ENCODE data around the gene STAMBPL1.

The STAMBPL1 gene

GRCh38 chr10:88903715-88904114 lies 23.7 kb downstream of the STAMBPL1 start:
- TF ChIP-seq, protein P1, sequence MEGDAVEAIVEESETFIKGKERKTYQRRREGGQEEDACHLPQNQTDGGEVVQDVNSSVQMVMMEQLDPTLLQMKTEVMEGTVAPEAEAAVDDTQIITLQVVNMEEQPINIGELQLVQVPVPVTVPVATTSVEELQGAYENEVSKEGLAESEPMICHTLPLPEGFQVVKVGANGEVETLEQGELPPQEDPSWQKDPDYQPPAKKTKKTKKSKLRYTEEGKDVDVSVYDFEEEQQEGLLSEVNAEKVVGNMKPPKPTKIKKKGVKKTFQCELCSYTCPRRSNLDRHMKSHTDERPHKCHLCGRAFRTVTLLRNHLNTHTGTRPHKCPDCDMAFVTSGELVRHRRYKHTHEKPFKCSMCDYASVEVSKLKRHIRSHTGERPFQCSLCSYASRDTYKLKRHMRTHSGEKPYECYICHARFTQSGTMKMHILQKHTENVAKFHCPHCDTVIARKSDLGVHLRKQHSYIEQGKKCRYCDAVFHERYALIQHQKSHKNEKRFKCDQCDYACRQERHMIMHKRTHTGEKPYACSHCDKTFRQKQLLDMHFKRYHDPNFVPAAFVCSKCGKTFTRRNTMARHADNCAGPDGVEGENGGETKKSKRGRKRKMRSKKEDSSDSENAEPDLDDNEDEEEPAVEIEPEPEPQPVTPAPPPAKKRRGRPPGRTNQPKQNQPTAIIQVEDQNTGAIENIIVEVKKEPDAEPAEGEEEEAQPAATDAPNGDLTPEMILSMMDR (IDR thresholded peaks at IDR 0.05; ENCODE audit: low read depth, low read length): no peak
- DNase-seq (ENCODE audit: low read depth, low spot score): no peak
- in situ Hi-C loops (cut with HindIII; ENCODE audit: low sequenced_read_pairs): no loop called here
- H3K4me3 ChIP-seq (ENCODE audit: low read depth, low read length): no peak overlapping the region

- no peak for DNase-seq (ENCODE audit: low read depth, low spot score)
- no peak overlapping the region for H3K4me3 ChIP-seq (ENCODE audit: low read depth, low read length)
- TF ChIP-seq, protein P1 (IDR thresholded peaks at IDR 0.05; ENCODE audit: low read depth, low read length): no peak
- in situ Hi-C loops (cut with HindIII; ENCODE audit: low sequenced_read_pairs): no loop called here
These were observed 26.9 kb downstream of the STAMBPL1 start for GRCh38 chr10:88906921-88907320.

DNA sequence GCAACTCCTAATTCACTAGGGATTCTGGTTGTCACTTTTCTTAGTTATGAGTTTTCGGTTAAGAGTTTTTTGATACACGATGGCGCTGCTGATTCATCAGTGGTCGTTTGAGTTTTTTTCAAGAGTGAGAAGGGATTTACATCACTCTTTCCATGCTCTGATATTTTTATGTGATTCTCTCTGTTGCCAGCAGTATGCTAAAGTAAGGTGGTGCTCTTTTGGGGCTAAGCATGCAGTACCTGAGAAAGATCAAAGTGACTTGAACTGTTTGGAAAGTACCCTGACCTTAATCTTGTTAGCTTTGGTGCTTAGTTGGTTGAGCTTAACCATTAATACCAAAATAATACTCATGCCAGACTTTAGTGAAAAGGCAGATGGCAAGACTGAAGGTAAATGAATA lies 28.1 kb downstream of the STAMBPL1 start:
- no peak for DNase-seq (ENCODE audit: low read depth, low spot score)
- H3K4me3 ChIP-seq (ENCODE audit: low read depth, low read length): no peak overlapping the region
- in situ Hi-C loops (cut with HindIII; ENCODE audit: low sequenced_read_pairs): no loop called here
- TF ChIP-seq, protein P1 (IDR thresholded peaks at IDR 0.05; ENCODE audit: low read depth, low read length): no peak

DNA sequence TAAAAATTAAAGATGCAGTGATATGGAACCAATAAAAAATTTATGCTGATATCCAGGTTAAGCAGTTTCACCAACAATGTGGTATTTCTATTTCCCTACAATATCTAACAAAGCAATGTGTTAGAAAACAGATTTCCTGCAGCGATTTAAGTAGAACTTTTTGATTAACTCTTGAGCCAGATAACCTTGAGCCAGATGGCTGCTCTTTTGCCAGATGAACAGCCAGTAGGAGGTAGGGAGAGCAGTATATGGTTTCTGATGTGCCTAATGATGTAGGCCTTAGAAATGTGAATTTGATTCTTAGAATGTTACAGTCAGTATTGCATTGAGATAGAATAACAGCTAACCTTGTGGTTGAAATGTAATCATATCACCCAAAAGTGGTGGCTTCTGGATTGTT lies 31.1 kb downstream of the STAMBPL1 start:
- no peak overlapping the region for H3K4me3 ChIP-seq (ENCODE audit: low read depth, low read length)
- DNase-seq (ENCODE audit: low read depth, low spot score): no peak
- in situ Hi-C loops (cut with HindIII; ENCODE audit: low sequenced_read_pairs): no loop called here
- TF ChIP-seq, protein P1 (IDR thresholded peaks at IDR 0.05; ENCODE audit: low read depth, low read length): no peak

- in situ Hi-C loops (cut with HindIII; ENCODE audit: low sequenced_read_pairs): no loop called here
- TF ChIP-seq, protein P1 (IDR thresholded peaks at IDR 0.05; ENCODE audit: low read depth, low read length): no peak
- H3K4me3 ChIP-seq (ENCODE audit: low read depth, low read length): no peak overlapping the region
- DNase-seq (ENCODE audit: low read depth, low spot score): no peak
These were observed 31.8 kb downstream of the STAMBPL1 start for GRCh38 chr10:88911851-88912250.

GRCh38 chr10:88913127-88913526 lies 33.1 kb downstream of the STAMBPL1 start:
- in situ Hi-C loops (cut with HindIII; ENCODE audit: low sequenced_read_pairs): no loop called here
- DNase-seq (ENCODE audit: low read depth, low spot score): no peak
- no peak overlapping the region for H3K4me3 ChIP-seq (ENCODE audit: low read depth, low read length)
- TF ChIP-seq, protein P1 (IDR thresholded peaks at IDR 0.05; ENCODE audit: low read depth, low read length): no peak

GRCh38 chr10:88913788-88914187 lies 33.7 kb downstream of the STAMBPL1 start:
- in situ Hi-C loops (cut with HindIII; ENCODE audit: low sequenced_read_pairs): no loop called here
- TF ChIP-seq, protein P1 (IDR thresholded peaks at IDR 0.05; ENCODE audit: low read depth, low read length): no peak
- H3K4me3 ChIP-seq (ENCODE audit: low read depth, low read length): no peak overlapping the region
- DNase-seq (ENCODE audit: low read depth, low spot score): no peak
